CD4-positive, alpha-beta T cell (primary cell): ENCODE data around the gene NRXN3. TPM values are rescaled to one million over a fixed set of nuclear protein-coding genes. Genes with fewer than 3 reads are reported as not detected.

Experiments used
- ATAC-seq: fragments of 200-7000 bp; cut with Tn5 transposase; one replicate; pipeline ENCODE4 v1.10.0; 2022; ENCODE audit warnings: mild to moderate bottlenecking; ENCODE audit not compliant: poor library complexity
- CTCF ChIA-PET: fragments of 350-600 bp; sonication (Branson Sonifier 250); formaldehyde crosslinking; loops from one replicate; lab custom pipeline; 2021; ENCODE audit warnings: antibody characterized with exemption, inconsistent platforms; lab: Charles Lee
- POLR2A ChIA-PET: fragments of 350-600 bp; sonication (Branson Sonifier 250); formaldehyde crosslinking; loops from one replicate; lab custom pipeline; 2021; ENCODE audit warnings: antibody characterized with exemption, inconsistent platforms; lab: Charles Lee
- DNase-seq, 14 experiments: peaks; one replicate each; pipeline ENCODE4 v3.0.0-alpha.2; 2013 to 2020; ENCODE audit warnings: mixed read lengths in 2 of 14
- H3K27ac ChIP-seq, 2 donors: one replicate each; pipeline versions ENCODE4 v1.5.1 to v1.7.0; 2013; ENCODE audit warnings: low read length in 2 of 2, low read depth in 1 of 2, mild to moderate bottlenecking in 1 of 2
- H3K27me3 ChIP-seq, 2 experiments: 1 replicate in 1 of 2; 2 replicates in 1 of 2; pipeline versions ENCODE4 v1.6.1 to v1.7.0; 2013; ENCODE audit warnings: low read length in 2 of 2, control low read depth in 1 of 2, mild to moderate bottlenecking in 1 of 2, moderate library complexity in 1 of 2; ENCODE audit not compliant: insufficient read depth in 2 of 2, control insufficient read depth in 1 of 2
- H3K36me3 ChIP-seq: one replicate; pipeline ENCODE4 v1.6.1; 2013; ENCODE audit warnings: low read length, control low read depth; ENCODE audit not compliant: insufficient read depth
- H3K4me1 ChIP-seq: one replicate; pipeline ENCODE4 v1.6.1; 2013; ENCODE audit warnings: low read length, control low read depth; ENCODE audit not compliant: insufficient read depth
- H3K4me3 ChIP-seq: one replicate; pipeline ENCODE4 v1.5.1; 2013; ENCODE audit warnings: mild to moderate bottlenecking, low read length, moderate library complexity
- H3K9me3 ChIP-seq, 2 experiments: 1 replicate in 1 of 2; 2 replicates in 1 of 2; pipeline versions ENCODE4 v1.6.1 to v1.7.0; 2013; ENCODE audit warnings: low read length in 2 of 2, mild to moderate bottlenecking in 2 of 2, control low read depth in 1 of 2, moderate library complexity in 1 of 2; ENCODE audit not compliant: control insufficient read depth in 1 of 2, insufficient read depth in 1 of 2
- H3K27ac Mint-ChIP-seq: one replicate; pipeline ENCODE4 v1.8.0; 2020; ENCODE audit warnings: mixed read lengths
- H3K27me3 Mint-ChIP-seq: one replicate; pipeline ENCODE4 v1.8.0; 2021; ENCODE audit warnings: mixed read lengths
- H3K36me3 Mint-ChIP-seq: one replicate; pipeline ENCODE4 v1.8.0; 2021; ENCODE audit warnings: low read depth, mixed read lengths
- H3K4me1 Mint-ChIP-seq: one replicate; pipeline ENCODE4 v1.8.0; 2021; ENCODE audit warnings: low read depth, mixed read lengths
- H3K4me3 Mint-ChIP-seq: one replicate; pipeline ENCODE4 v1.8.0; 2020; ENCODE audit warnings: mild to moderate bottlenecking, mixed read lengths
- H3K9me3 Mint-ChIP-seq: one replicate; pipeline ENCODE4 v1.8.0; 2020; ENCODE audit warnings: mixed read lengths
- intact Hi-C, 2 experiments: fragments of 100-400 bp; cut with DNase I in 1 of 2; cut with micrococcal nuclease in 1 of 2; formaldehyde crosslinking; loops; one replicate each; pipeline versions ENCODE4 v1.15.1 to v1.9.0; 2023 to 2025; cut with DNase I, micrococcal nuclease
- total RNA-seq, 174 experiments: library from RNA in 2 of 174; stranded (reverse) in 2 of 174; gene quantifications; one replicate each; pipeline ENCODE4 v1.2.3 and lab custom pipeline; 2021 to 2026
- TF ChIP-seq, protein P1 (sequence below): fragments of 200-600 bp; IDR thresholded peaks from one replicate; pipeline ENCODE4 v1.8.0; 2022; ENCODE audit warnings: antibody characterized with exemption, mild to moderate bottlenecking

Gene NRXN3
- total RNA-seq, 2 experiments from 2014 or later, result not detected

DNA sequence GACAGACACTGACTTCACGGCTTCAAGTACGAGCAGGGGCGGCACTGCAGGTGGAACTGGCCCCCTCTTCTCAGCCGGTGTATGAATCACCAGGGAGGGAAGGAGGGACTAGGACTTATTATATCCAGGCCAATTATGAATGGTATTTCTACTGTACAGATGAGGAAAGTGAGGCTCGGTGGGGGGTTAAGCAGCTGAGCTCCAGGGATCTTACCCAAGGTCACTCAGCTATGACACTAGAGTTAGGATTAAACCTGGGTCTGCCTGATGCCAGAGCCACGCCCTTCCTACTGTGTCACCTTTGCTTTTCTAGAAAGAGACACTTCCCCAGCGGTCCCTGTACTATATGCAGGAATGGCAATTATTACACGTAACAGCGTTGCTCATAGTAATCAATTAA, 42.2 kb upstream of the NRXN3 start:
- H3K4me3 ChIP-seq, result no peak overlapping the region
- no peaks in the 10 kb centered on the region for H3K36me3 ChIP-seq
- H3K9me3 ChIP-seq, result no peaks in the 10 kb centered on the region
- intact Hi-C loops, result no loop called here
- ChIA-PET CTCF (no interaction called here), POLR2A (no interaction called here)
- H3K27ac ChIP-seq, result no peak overlapping the region
- TF ChIP-seq, protein P1, sequence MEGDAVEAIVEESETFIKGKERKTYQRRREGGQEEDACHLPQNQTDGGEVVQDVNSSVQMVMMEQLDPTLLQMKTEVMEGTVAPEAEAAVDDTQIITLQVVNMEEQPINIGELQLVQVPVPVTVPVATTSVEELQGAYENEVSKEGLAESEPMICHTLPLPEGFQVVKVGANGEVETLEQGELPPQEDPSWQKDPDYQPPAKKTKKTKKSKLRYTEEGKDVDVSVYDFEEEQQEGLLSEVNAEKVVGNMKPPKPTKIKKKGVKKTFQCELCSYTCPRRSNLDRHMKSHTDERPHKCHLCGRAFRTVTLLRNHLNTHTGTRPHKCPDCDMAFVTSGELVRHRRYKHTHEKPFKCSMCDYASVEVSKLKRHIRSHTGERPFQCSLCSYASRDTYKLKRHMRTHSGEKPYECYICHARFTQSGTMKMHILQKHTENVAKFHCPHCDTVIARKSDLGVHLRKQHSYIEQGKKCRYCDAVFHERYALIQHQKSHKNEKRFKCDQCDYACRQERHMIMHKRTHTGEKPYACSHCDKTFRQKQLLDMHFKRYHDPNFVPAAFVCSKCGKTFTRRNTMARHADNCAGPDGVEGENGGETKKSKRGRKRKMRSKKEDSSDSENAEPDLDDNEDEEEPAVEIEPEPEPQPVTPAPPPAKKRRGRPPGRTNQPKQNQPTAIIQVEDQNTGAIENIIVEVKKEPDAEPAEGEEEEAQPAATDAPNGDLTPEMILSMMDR, result no peak
- Mint-ChIP-seq H3K4me1 (no peaks in the 10 kb centered on the region), H3K9me3 (no peaks in the 10 kb centered on the region), H3K4me3 (no peak overlapping the region), H3K27ac (no peak overlapping the region), H3K27me3 (peaks cover 22% of the 10 kb centered on the region), H3K36me3 (no peaks in the 10 kb centered on the region)
- DNase-seq, result no peak
- H3K4me1 ChIP-seq, result no peaks in the 10 kb centered on the region
- peaks cover 0 to 4% of the 10 kb centered on the region in 2 experiments for H3K27me3 ChIP-seq
- ATAC-seq, result no peak

GRCh38 chr14:78129375-78129774, 40.8 kb upstream of the NRXN3 start:
- Mint-ChIP-seq H3K27ac (no peak overlapping the region), H3K4me3 (no peak overlapping the region), H3K4me1 (no peaks in the 10 kb centered on the region), H3K27me3 (peaks cover 22% of the 10 kb centered on the region), H3K36me3 (no peaks in the 10 kb centered on the region), H3K9me3 (no peaks in the 10 kb centered on the region)
- intact Hi-C loops, result no loop called here
- no peak for ATAC-seq
- peaks cover 0 to 4% of the 10 kb centered on the region in 2 experiments for H3K27me3 ChIP-seq
- no peaks in the 10 kb centered on the region for H3K4me1 ChIP-seq
- no peak overlapping the region for H3K4me3 ChIP-seq
- H3K9me3 ChIP-seq, result no peaks in the 10 kb centered on the region
- TF ChIP-seq, protein P1, result no peak
- POLR2A ChIA-PET, result no interaction called here
- H3K36me3 ChIP-seq, result no peaks in the 10 kb centered on the region
- H3K27ac ChIP-seq, result no peak overlapping the region
- no peak for DNase-seq
- CTCF ChIA-PET, result no interaction called here

- POLR2A ChIA-PET, result no interaction called here
- Mint-ChIP-seq H3K4me1 (no peaks in the 10 kb centered on the region), H3K36me3 (no peaks in the 10 kb centered on the region), H3K9me3 (no peaks in the 10 kb centered on the region), H3K27me3 (peaks cover 22% of the 10 kb centered on the region), H3K27ac (no peak overlapping the region), H3K4me3 (no peak overlapping the region)
- intact Hi-C loops, result no loop called here
- no peaks in the 10 kb centered on the region for H3K4me1 ChIP-seq
- TF ChIP-seq, protein P1, result no peak
- ATAC-seq, result no peak
- DNase-seq, result no peak
- H3K4me3 ChIP-seq, result no peak overlapping the region
- H3K27me3 ChIP-seq, result no peaks in the 10 kb centered on the region
- no peaks in the 10 kb centered on the region for H3K9me3 ChIP-seq
- CTCF ChIA-PET, result no interaction called here
- no peaks in the 10 kb centered on the region for H3K36me3 ChIP-seq
- no peak overlapping the region for H3K27ac ChIP-seq
Measured at GRCh38 chr14:78130356-78130755, 39.8 kb upstream of the NRXN3 start.
